ENCODE results near the gene STK38.

- TF ChIP-seq ATF2 (CRISPR knock-in tag; IDR thresholded peaks at IDR 0.05; ENCODE audit: borderline replicate concordance, low read depth) = no peak
- no peak for TF ChIP-seq ZNF512 (CRISPR knock-in tag; IDR thresholded peaks at IDR 0.05; ENCODE audit: borderline replicate concordance)
- TF ChIP-seq CREB1 (CRISPR knock-in tag; IDR thresholded peaks at IDR 0.05) = no peak
- no peak for TF ChIP-seq ZNF121 (CRISPR knock-in tag; IDR thresholded peaks at IDR 0.05)
- no peak for TF ChIP-seq TP53 (CRISPR knock-in tag; IDR thresholded peaks at IDR 0.05)
- no peak for TF ChIP-seq PRDM15 (CRISPR knock-in tag; IDR thresholded peaks at IDR 0.05)
- TF ChIP-seq CTCF (IDR thresholded peaks at IDR 0.05) = no peak
- no peak for TF ChIP-seq ZNF263 (CRISPR knock-in tag; IDR thresholded peaks at IDR 0.05; ENCODE audit: low read depth)
- TF ChIP-seq MAX (CRISPR knock-in tag; IDR thresholded peaks at IDR 0.05) = no peak
- TF ChIP-seq ZNF423 (CRISPR knock-in tag; IDR thresholded peaks at IDR 0.05) = no peak
- no peak for TF ChIP-seq FOXP1 (CRISPR knock-in tag; IDR thresholded peaks at IDR 0.05; ENCODE audit: borderline replicate concordance)
- no peak for TF ChIP-seq ZNF425 (CRISPR knock-in tag; conservative IDR thresholded peaks at IDR 0.05)
- no peak for TF ChIP-seq ZNF138 (CRISPR knock-in tag; conservative IDR thresholded peaks at IDR 0.05)
- no peak for TF ChIP-seq ZNF232 (CRISPR knock-in tag; IDR thresholded peaks at IDR 0.05)
Observed at GRCh38 chr6:36576578-36576977, 29.3 kb upstream of the STK38 start.
